ENCODE measurements around the gene UBE2H. TPM values are rescaled to one million over a fixed set of nuclear protein-coding genes. Genes with fewer than 3 reads are reported as not detected.

Gene UBE2H
- polyA plus RNA-seq, 1 donor (not counting 4 experiments of a cell fraction or from before 2014, with no cell fraction given): 130 TPM

- no peak overlapping the region for H3K4me3 ChIP-seq (ENCODE audit: control insufficient read depth in 2 of 3, extremely low read depth in 1 of 3, insufficient read depth in 2 of 3, low read depth in 1 of 3, low read length in 3 of 3)
- dilution Hi-C loops (cut with MboI; ENCODE audit: extremely low pct_ligation_motif_present, low sequenced_read_pairs): no loop called here
- peaks cover 22% of the 10 kb centered on the region for H3K4me1 ChIP-seq (ENCODE audit: control insufficient read depth, extremely low read depth, insufficient read depth, low read length)
- no peaks in the 10 kb centered on the region for H3K27me3 ChIP-seq (ENCODE audit: control insufficient read depth, extremely low read depth, insufficient read depth, low read length)
- H3K9me1 ChIP-seq (ENCODE audit: control insufficient read depth, extremely low read depth, insufficient read depth, low read length): peaks cover 3% of the 10 kb centered on the region
- H3K36me3 ChIP-seq (ENCODE audit: control insufficient read depth in 2 of 2, extremely low read depth in 1 of 2, insufficient read depth in 2 of 2, low read length in 2 of 2): peaks cover 10 to 13% of the 10 kb centered on the region in 2 experiments
- DNase-seq (ENCODE audit: low read depth, low spot score) (no peak), FAIRE-seq (no peak)
- TF ChIP-seq EZH2 (IDR thresholded peaks at IDR 0.05; ENCODE audit: low read length): no peak
- TF ChIP-seq, protein P1, sequence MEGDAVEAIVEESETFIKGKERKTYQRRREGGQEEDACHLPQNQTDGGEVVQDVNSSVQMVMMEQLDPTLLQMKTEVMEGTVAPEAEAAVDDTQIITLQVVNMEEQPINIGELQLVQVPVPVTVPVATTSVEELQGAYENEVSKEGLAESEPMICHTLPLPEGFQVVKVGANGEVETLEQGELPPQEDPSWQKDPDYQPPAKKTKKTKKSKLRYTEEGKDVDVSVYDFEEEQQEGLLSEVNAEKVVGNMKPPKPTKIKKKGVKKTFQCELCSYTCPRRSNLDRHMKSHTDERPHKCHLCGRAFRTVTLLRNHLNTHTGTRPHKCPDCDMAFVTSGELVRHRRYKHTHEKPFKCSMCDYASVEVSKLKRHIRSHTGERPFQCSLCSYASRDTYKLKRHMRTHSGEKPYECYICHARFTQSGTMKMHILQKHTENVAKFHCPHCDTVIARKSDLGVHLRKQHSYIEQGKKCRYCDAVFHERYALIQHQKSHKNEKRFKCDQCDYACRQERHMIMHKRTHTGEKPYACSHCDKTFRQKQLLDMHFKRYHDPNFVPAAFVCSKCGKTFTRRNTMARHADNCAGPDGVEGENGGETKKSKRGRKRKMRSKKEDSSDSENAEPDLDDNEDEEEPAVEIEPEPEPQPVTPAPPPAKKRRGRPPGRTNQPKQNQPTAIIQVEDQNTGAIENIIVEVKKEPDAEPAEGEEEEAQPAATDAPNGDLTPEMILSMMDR (optimal IDR thresholded peaks at IDR 0.05 in 1 of 3, IDR thresholded peaks at IDR 0.05 in 1 of 3, conservative IDR thresholded peaks at IDR 0.05 in 1 of 3; ENCODE audit: extremely low read depth in 1 of 3, insufficient read depth in 2 of 3, low read length in 3 of 3): no peak
- H3K4me2 ChIP-seq (ENCODE audit: control insufficient read depth, extremely low read depth, insufficient read depth, low read depth, low read length): no peak overlapping the region
- H3K9me3 ChIP-seq (ENCODE audit: control insufficient read depth, low read depth, low read length): no peaks in the 10 kb centered on the region
- H4K20me1 ChIP-seq (ENCODE audit: control insufficient read depth, extremely low read depth, insufficient read depth, low read length): peaks cover 4% of the 10 kb centered on the region
- H3K79me2 ChIP-seq (ENCODE audit: control insufficient read depth, insufficient read depth, low read length): peaks cover 84% of the 10 kb centered on the region
- no peak overlapping the region for H3K27ac ChIP-seq (ENCODE audit: control insufficient read depth, insufficient read depth, low read length)
- H3K9ac ChIP-seq (ENCODE audit: control insufficient read depth, extremely low read depth, insufficient read depth, low read length): no peak overlapping the region
- no peak overlapping the region for H2AFZ ChIP-seq (ENCODE audit: control insufficient read depth, low read length)
These were observed 38.1 kb downstream of the UBE2H start for GRCh38 chr7:129914536-129915272.

GRCh38 chr7:129913428-129913827, 39.3 kb downstream of the UBE2H start:
- peaks cover 84% of the 10 kb centered on the region for H3K79me2 ChIP-seq (ENCODE audit: control insufficient read depth, insufficient read depth, low read length)
- H4K20me1 ChIP-seq (ENCODE audit: control insufficient read depth, extremely low read depth, insufficient read depth, low read length): peaks cover 4% of the 10 kb centered on the region
- no peak overlapping the region for H3K27ac ChIP-seq (ENCODE audit: control insufficient read depth, insufficient read depth, low read length)
- peaks cover 3% of the 10 kb centered on the region for H3K9me1 ChIP-seq (ENCODE audit: control insufficient read depth, extremely low read depth, insufficient read depth, low read length)
- H3K4me2 ChIP-seq (ENCODE audit: control insufficient read depth, extremely low read depth, insufficient read depth, low read depth, low read length): no peak overlapping the region
- no peak for TF ChIP-seq EZH2 (IDR thresholded peaks at IDR 0.05; ENCODE audit: low read length)
- TF ChIP-seq, protein P1 (optimal IDR thresholded peaks at IDR 0.05 in 1 of 3, IDR thresholded peaks at IDR 0.05 in 1 of 3, conservative IDR thresholded peaks at IDR 0.05 in 1 of 3; ENCODE audit: extremely low read depth in 1 of 3, insufficient read depth in 2 of 3, low read length in 3 of 3): no peak
- H3K9me3 ChIP-seq (ENCODE audit: control insufficient read depth, low read depth, low read length): no peaks in the 10 kb centered on the region
- no peak for DNase-seq (ENCODE audit: low read depth, low spot score)
- peaks cover 22% of the 10 kb centered on the region for H3K4me1 ChIP-seq (ENCODE audit: control insufficient read depth, extremely low read depth, insufficient read depth, low read length)
- no peaks in the 10 kb centered on the region for H3K27me3 ChIP-seq (ENCODE audit: control insufficient read depth, extremely low read depth, insufficient read depth, low read length)
- peaks cover 9 to 13% of the 10 kb centered on the region in 2 experiments for H3K36me3 ChIP-seq (ENCODE audit: control insufficient read depth in 2 of 2, extremely low read depth in 1 of 2, insufficient read depth in 2 of 2, low read length in 2 of 2)
- no peak overlapping the region for H3K9ac ChIP-seq (ENCODE audit: control insufficient read depth, extremely low read depth, insufficient read depth, low read length)
- no peak overlapping the region for H3K4me3 ChIP-seq (ENCODE audit: control insufficient read depth in 2 of 3, extremely low read depth in 1 of 3, insufficient read depth in 2 of 3, low read depth in 1 of 3, low read length in 3 of 3)
- FAIRE-seq: no peak
- no peak overlapping the region for H2AFZ ChIP-seq (ENCODE audit: control insufficient read depth, low read length)
- dilution Hi-C loops (cut with MboI; ENCODE audit: extremely low pct_ligation_motif_present, low sequenced_read_pairs): no loop called here
